CD4-positive, alpha-beta T cell treated with Interleukin-4 for 1 hour (primary cell): ENCODE results near the gene NENF.
A peak's percentile ranks its signal among the peaks of the same experiment; 100 is the strongest.

Experiments used
- DNase-seq, 2 donors: peaks; one replicate each; pipeline ENCODE4 v3.0.0-alpha.2; 2020 to 2022

NENF gene

GRCh38 chr1:212432272-212432660 lies 454 bp upstream of the NENF start:
- DNase-seq, result no peak

GRCh38 chr1:212433577-212434462 lies 1.1 kb downstream of the NENF start:
- DNase-seq, result no peak

GRCh38 chr1:212434992-212435391 lies 2.3 kb downstream of the NENF start:
- DNase-seq, result no peak

- peak in 1 of 2 donors; percentile 7 for DNase-seq
These were observed 4.6 kb downstream of the NENF start for GRCh38 chr1:212437179-212437798.

- DNase-seq, result no peak
These were observed 6.1 kb downstream of the NENF start for GRCh38 chr1:212438831-212439237.

- DNase-seq, result no peak
These were observed 7.7 kb downstream of the NENF start for GRCh38 chr1:212440419-212440818.

- no peak for DNase-seq
These were observed 9.7 kb downstream of the NENF start for GRCh38 chr1:212442408-212442807.

GRCh38 chr1:212446333-212446732 lies 13.6 kb downstream of the NENF start:
- DNase-seq, result no peak

GRCh38 chr1:212447478-212447877 lies 14.8 kb downstream of the NENF start:
- DNase-seq, result no peak

- DNase-seq, result no peak
These were observed 17.7 kb downstream of the NENF start for GRCh38 chr1:212450331-212450881.

- no peak for DNase-seq
These were observed 18.9 kb downstream of the NENF start for GRCh38 chr1:212451416-212452322.

GRCh38 chr1:212452323-212453155 lies 19.8 kb downstream of the NENF start:
- DNase-seq, result no peak

- DNase-seq, result no peak
These were observed 20.6 kb downstream of the NENF start for GRCh38 chr1:212453156-212453857.

- no peak for DNase-seq
These were observed 22.0 kb downstream of the NENF start for GRCh38 chr1:212454741-212455140.

GRCh38 chr1:212455401-212455800 lies 22.7 kb downstream of the NENF start:
- DNase-seq, result no peak

GRCh38 chr1:212455803-212456528 lies 23.2 kb downstream of the NENF start:
- peak; percentile 78 to 79 for DNase-seq

- DNase-seq, result peak; percentile 56 to 60
These were observed 25.1 kb downstream of the NENF start for GRCh38 chr1:212457740-212458338.

- DNase-seq, result no peak
These were observed 26.1 kb downstream of the NENF start for GRCh38 chr1:212458817-212459216.

- no peak for DNase-seq
These were observed 26.9 kb downstream of the NENF start for GRCh38 chr1:212459656-212460055.

GRCh38 chr1:212460376-212460775 lies 27.7 kb downstream of the NENF start:
- DNase-seq, result no peak
